Right lobe of liver (tissue), 4 donors: ENCODE measurements around the gene CTAGE1.

Source experiments
- POLR2A ChIP-seq: fragments of 450-650 bp; IDR thresholded peaks from one replicate; pipeline ENCODE4 v1.6.1; 2017; ENCODE audit warnings: antibody characterized with exemption, mild to moderate bottlenecking
- TF ChIP-seq, protein P1 (sequence below), 4 donors: fragments of 200-600 bp in 3 of 4; fragments of 450-650 bp in 1 of 4; IDR thresholded peaks; one replicate each; pipeline versions ENCODE4 v1.5.1 to v1.8.0; 2016 to 2022; ENCODE audit warnings: antibody characterized with exemption in 4 of 4, mild to moderate bottlenecking in 2 of 4
- donor health status: DM: no; HTN: no; CAD: no.
- donor health status: DM: no; HTN: no; CAD: no.
- donor health status: DM: no; HTN: yes; CAD: no.

DNA sequence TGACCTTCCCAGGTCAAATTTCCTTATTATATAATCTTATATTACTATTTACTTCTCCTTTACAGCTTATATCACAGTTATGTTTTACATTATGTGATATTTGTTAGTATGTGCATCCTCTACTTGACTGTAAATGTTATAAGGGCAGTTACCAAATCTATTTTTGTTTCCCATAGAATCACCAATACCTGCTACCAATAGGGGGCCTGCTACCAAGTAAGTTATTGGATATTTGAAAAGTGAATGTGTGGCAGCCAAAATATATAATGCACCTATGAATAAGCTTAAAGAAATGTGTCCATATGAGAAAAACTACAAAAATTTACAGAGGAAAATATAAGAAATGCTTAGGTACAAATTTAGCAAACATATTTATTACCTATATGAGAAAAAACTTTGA lies 23.9 kb upstream of the CTAGE1 start:
- TF ChIP-seq, protein P1, sequence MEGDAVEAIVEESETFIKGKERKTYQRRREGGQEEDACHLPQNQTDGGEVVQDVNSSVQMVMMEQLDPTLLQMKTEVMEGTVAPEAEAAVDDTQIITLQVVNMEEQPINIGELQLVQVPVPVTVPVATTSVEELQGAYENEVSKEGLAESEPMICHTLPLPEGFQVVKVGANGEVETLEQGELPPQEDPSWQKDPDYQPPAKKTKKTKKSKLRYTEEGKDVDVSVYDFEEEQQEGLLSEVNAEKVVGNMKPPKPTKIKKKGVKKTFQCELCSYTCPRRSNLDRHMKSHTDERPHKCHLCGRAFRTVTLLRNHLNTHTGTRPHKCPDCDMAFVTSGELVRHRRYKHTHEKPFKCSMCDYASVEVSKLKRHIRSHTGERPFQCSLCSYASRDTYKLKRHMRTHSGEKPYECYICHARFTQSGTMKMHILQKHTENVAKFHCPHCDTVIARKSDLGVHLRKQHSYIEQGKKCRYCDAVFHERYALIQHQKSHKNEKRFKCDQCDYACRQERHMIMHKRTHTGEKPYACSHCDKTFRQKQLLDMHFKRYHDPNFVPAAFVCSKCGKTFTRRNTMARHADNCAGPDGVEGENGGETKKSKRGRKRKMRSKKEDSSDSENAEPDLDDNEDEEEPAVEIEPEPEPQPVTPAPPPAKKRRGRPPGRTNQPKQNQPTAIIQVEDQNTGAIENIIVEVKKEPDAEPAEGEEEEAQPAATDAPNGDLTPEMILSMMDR (IDR thresholded peaks at IDR 0.05), result no peak
- no peak for TF ChIP-seq POLR2A
